Right lobe of liver (tissue), 6 donors: ENCODE measurements around the gene CIC. TPM values are rescaled to one million over a fixed set of nuclear protein-coding genes. Genes with fewer than 3 reads are reported as not detected.

Experiments
- ATAC-seq, 4 donors: fragments of 200-7000 bp; cut with Tn5 transposase; one replicate each; pipeline ENCODE4 v1.9.1; 2020; ENCODE audit warnings: mild to moderate bottlenecking in 4 of 4, moderate library complexity in 4 of 4
- DNase-seq, 3 donors: peaks; one replicate each; pipeline ENCODE4 v3.0.0-alpha.2; 2020
- H3K27ac ChIP-seq, 3 donors: fragments of 200-600 bp; one replicate each; pipeline ENCODE4 v1.8.0; 2022
- H3K27me3 ChIP-seq, 2 donors: fragments of 200-600 bp; one replicate each; pipeline ENCODE4 v1.8.0; 2022
- H3K36me3 ChIP-seq, 4 donors: fragments of 200-600 bp; sonication (generic) in 1 of 4; one replicate each; pipeline versions ENCODE4 v1.5.1 to v1.8.0; 2017 to 2022; ENCODE audit warnings: control low read depth in 1 of 4
- H3K4me1 ChIP-seq, 4 donors: fragments of 200-600 bp; sonication (generic) in 1 of 4; one replicate each; pipeline versions ENCODE4 v1.5.1 to v1.8.0; 2017 to 2022; ENCODE audit warnings: control low read depth in 1 of 4
- H3K4me3 ChIP-seq, 3 donors: fragments of 200-600 bp; one replicate each; pipeline ENCODE4 v1.8.0; 2022
- H3K9me3 ChIP-seq, 4 donors: fragments of 200-600 bp; sonication (generic) in 1 of 4; one replicate each; pipeline versions ENCODE4 v1.5.1 to v1.8.0; 2017 to 2022; ENCODE audit warnings: control low read depth in 1 of 4
- POLR2A ChIP-seq: fragments of 450-650 bp; IDR thresholded peaks from one replicate; pipeline ENCODE4 v1.6.1; 2017; ENCODE audit warnings: antibody characterized with exemption, mild to moderate bottlenecking
- WGBS: methylation state at CpG from one replicate; pipeline ENCODE4 v1.1.6; 2018; ENCODE audit warnings: low coverage, low lambda C conversion rate; ENCODE audit not compliant: insufficient coverage; ENCODE audit errors: missing lambda C conversion rate; 5-methylcytosine and 5-hydroxymethylcytosine counted together
- intact Hi-C, 2 donors: fragments of 100-400 bp; cut with DNase I; formaldehyde crosslinking; loops; one replicate each; pipeline versions ENCODE4 v1.11.2 to v1.14.1; 2022
- total RNA-seq, 6 experiments: library from RNA; depleted of rRNA in 2 of 6; stranded (reverse); fragments of >200 nt in 2 of 6; fragmentation: NEBNext Ultra II Directional in 3 of 6; extraction: Animal tissue kit (Norgen Biotek cat#: 25700) in 3 of 6; gene quantifications; one replicate each; pipeline versions ENCODE4 v1.1.0 to v1.2.4, GENCODE V29; 2016 to 2023
- TF ChIP-seq, protein P1 (sequence below), 4 donors: fragments of 200-600 bp in 3 of 4; fragments of 450-650 bp in 1 of 4; IDR thresholded peaks; one replicate each; pipeline versions ENCODE4 v1.5.1 to v1.8.0; 2016 to 2022; ENCODE audit warnings: antibody characterized with exemption in 4 of 4, mild to moderate bottlenecking in 2 of 4
- donor health status: DM: no; HTN: yes; CAD: no.
- donor health status: DM: no; HTN: no; CAD: no.
- donor health status: DM: no; HTN: no; CAD: no.
- donor health status: DM: no; HTN: yes; CAD: no.
- donor health status: DM: no; HTN: yes; CAD: no.

CIC gene
- total RNA-seq, 6 experiments from 2014 or later: 19.9 to 53.6 (median 35.2) TPM

GRCh38 chr19:42316223-42317211, 47.5 kb downstream of the CIC start:
- WGBS: 13% methylated on average over 18 of the region's 28 CpGs
- peak in 1 of 3 donors; percentile 45 for DNase-seq
- peak; percentile 36 to 72 (median 55) for ATAC-seq
- H3K9me3 ChIP-seq: no peaks in the 10 kb centered on the region
- intact Hi-C loops: no loop called here
- no peak overlapping the region for H3K27ac ChIP-seq
- H3K27me3 ChIP-seq: no peaks in the 10 kb centered on the region
- H3K4me1 ChIP-seq: peaks cover 0 to 6% (median 0%) of the 10 kb centered on the region in 4 donors
- TF ChIP-seq POLR2A: no peak
- TF ChIP-seq, protein P1, sequence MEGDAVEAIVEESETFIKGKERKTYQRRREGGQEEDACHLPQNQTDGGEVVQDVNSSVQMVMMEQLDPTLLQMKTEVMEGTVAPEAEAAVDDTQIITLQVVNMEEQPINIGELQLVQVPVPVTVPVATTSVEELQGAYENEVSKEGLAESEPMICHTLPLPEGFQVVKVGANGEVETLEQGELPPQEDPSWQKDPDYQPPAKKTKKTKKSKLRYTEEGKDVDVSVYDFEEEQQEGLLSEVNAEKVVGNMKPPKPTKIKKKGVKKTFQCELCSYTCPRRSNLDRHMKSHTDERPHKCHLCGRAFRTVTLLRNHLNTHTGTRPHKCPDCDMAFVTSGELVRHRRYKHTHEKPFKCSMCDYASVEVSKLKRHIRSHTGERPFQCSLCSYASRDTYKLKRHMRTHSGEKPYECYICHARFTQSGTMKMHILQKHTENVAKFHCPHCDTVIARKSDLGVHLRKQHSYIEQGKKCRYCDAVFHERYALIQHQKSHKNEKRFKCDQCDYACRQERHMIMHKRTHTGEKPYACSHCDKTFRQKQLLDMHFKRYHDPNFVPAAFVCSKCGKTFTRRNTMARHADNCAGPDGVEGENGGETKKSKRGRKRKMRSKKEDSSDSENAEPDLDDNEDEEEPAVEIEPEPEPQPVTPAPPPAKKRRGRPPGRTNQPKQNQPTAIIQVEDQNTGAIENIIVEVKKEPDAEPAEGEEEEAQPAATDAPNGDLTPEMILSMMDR (IDR thresholded peaks at IDR 0.05): no peak
- H3K36me3 ChIP-seq: no peaks in the 10 kb centered on the region
- H3K4me3 ChIP-seq: no peak overlapping the region

GRCh38 chr19:42317535-42317934, 48.5 kb downstream of the CIC start:
- Histone ChIP-seq H3K36me3 (no peaks in the 10 kb centered on the region), H3K4me3 (no peak overlapping the region), H3K9me3 (no peaks in the 10 kb centered on the region), H3K27ac (no peak overlapping the region), H3K4me1 (peaks cover 0 to 6% (median 0%) of the 10 kb centered on the region in 4 donors), H3K27me3 (no peaks in the 10 kb centered on the region)
- intact Hi-C loops: no loop called here
- 71% methylated on average over 6 of the region's 13 CpGs for WGBS
- ATAC-seq (no peak), DNase-seq (no peak)
- TF ChIP-seq, protein P1 (IDR thresholded peaks at IDR 0.05): no peak
- TF ChIP-seq POLR2A: no peak

- intact Hi-C loops: loop anchor here in 1 of 2 donors (10.0 kb wide), 1 partner anchor 188 kb away; the partner anchor contains the start of gene POU2F2
- TF ChIP-seq, protein P1 (IDR thresholded peaks at IDR 0.05): no peak
- TF ChIP-seq POLR2A: no peak
These were observed 53.3 kb downstream of the CIC start for GRCh38 chr19:42322305-42322704.

GRCh38 chr19:42323473-42323851, 54.4 kb downstream of the CIC start:
- no peaks in the 10 kb centered on the region for H3K36me3 ChIP-seq
- no peaks in the 10 kb centered on the region for H3K9me3 ChIP-seq
- intact Hi-C loops: loop anchor here in 1 of 2 donors (10.0 kb wide), 1 partner anchor 189 kb away; the partner anchor contains the start of gene POU2F2
- no peak overlapping the region for H3K4me3 ChIP-seq
- H3K27ac ChIP-seq: no peak overlapping the region
- TF ChIP-seq, protein P1 (IDR thresholded peaks at IDR 0.05): no peak
- no peak for TF ChIP-seq POLR2A
- H3K27me3 ChIP-seq: no peaks in the 10 kb centered on the region
- peaks cover 0 to 11% (median 0%) of the 10 kb centered on the region in 4 donors for H3K4me1 ChIP-seq
- DNase-seq (no peak), ATAC-seq (no peak)
- WGBS: 7% methylated on average over 7 of the region's 29 CpGs

More at GRCh38 chr19:42322305-42322704, 53.3 kb downstream of the CIC start:
- no peaks in the 10 kb centered on the region for H3K9me3 ChIP-seq
- H3K27ac ChIP-seq: no peak overlapping the region
- H3K4me3 ChIP-seq: no peak overlapping the region
- no peak for DNase-seq
- peaks cover 0 to 11% (median 0%) of the 10 kb centered on the region in 4 donors for H3K4me1 ChIP-seq
- no peaks in the 10 kb centered on the region for H3K27me3 ChIP-seq
- no peaks in the 10 kb centered on the region for H3K36me3 ChIP-seq
- 74% methylated on average over 8 of the region's 9 CpGs for WGBS
- ATAC-seq: no peak
